Measurements from ENCODE around the gene ADCY3.

The ADCY3 gene

GRCh38 chr2:24881158-24881557 is 38.9 kb downstream of the ADCY3 start:
- TF ChIP-seq, protein P1, sequence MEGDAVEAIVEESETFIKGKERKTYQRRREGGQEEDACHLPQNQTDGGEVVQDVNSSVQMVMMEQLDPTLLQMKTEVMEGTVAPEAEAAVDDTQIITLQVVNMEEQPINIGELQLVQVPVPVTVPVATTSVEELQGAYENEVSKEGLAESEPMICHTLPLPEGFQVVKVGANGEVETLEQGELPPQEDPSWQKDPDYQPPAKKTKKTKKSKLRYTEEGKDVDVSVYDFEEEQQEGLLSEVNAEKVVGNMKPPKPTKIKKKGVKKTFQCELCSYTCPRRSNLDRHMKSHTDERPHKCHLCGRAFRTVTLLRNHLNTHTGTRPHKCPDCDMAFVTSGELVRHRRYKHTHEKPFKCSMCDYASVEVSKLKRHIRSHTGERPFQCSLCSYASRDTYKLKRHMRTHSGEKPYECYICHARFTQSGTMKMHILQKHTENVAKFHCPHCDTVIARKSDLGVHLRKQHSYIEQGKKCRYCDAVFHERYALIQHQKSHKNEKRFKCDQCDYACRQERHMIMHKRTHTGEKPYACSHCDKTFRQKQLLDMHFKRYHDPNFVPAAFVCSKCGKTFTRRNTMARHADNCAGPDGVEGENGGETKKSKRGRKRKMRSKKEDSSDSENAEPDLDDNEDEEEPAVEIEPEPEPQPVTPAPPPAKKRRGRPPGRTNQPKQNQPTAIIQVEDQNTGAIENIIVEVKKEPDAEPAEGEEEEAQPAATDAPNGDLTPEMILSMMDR (IDR thresholded peaks at IDR 0.05; ENCODE audit: low read length), result no peak
- TF ChIP-seq EZH2 (IDR thresholded peaks at IDR 0.05; ENCODE audit: borderline replicate concordance, low read length), result no peak
- Histone ChIP-seq H3K9me3 (ENCODE audit: low read length) (no peaks in the 10 kb centered on the region), H3K36me3 (ENCODE audit: insufficient read depth, low read length) (no peaks in the 10 kb centered on the region), H3K4me1 (ENCODE audit: insufficient read depth, low read length, severe bottlenecking) (peaks cover 45% of the 10 kb centered on the region), H3K4me3 (ENCODE audit: low read depth, low read length, poor library complexity, severe bottlenecking) (no peak overlapping the region), H3K9me2 (ENCODE audit: low read depth, low read length) (no peaks in the 10 kb centered on the region), H3F3A (ENCODE audit: insufficient read depth, low read length) (no peaks in the 10 kb centered on the region), H3K9ac (ENCODE audit: low read length) (no peak overlapping the region), H4K20me1 (ENCODE audit: insufficient read depth, low read length) (no peaks in the 10 kb centered on the region), H2AFZ (ENCODE audit: low read length) (no peak overlapping the region), H3K4me2 (ENCODE audit: low read length) (no peak overlapping the region), H3K27me3 (ENCODE audit: insufficient read depth, low read length) (no peaks in the 10 kb centered on the region), H3K79me2 (ENCODE audit: insufficient read depth, low read length) (no peaks in the 10 kb centered on the region; the same call in 1 of the 2 replicates), H3K27ac (ENCODE audit: low read depth, low read length, poor library complexity, severe bottlenecking) (peak overlapping the region; percentile 22)

DNA sequence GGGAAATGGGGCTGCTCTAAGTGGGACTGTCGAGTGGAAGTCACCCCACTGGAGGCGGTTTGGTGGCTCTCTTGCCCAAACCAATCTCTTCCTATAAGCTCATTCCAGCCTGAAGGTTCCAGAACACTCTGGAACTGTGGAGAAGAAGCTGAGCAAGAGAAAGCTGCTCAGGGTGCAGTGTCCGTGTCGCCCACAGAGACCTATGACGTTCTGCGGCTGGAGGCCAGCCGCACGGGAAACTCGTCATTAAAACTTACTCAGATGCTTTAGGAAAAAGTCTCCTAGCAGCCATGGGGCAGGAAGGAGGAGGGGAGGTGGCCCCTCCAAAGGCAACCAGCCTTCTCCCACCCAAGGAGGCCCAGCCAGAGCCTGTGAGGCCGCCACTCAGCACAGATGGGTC is 41.7 kb downstream of the ADCY3 start:
- H4K20me1 ChIP-seq (ENCODE audit: insufficient read depth, low read length), result no peaks in the 10 kb centered on the region
- no peak overlapping the region for H3K9ac ChIP-seq (ENCODE audit: low read length)
- H3K79me2 ChIP-seq (ENCODE audit: insufficient read depth, low read length), result no peaks in the 10 kb centered on the region; the same call in 1 of the 2 replicates
- no peak overlapping the region for H3K4me3 ChIP-seq (ENCODE audit: low read depth, low read length, poor library complexity, severe bottlenecking)
- H3F3A ChIP-seq (ENCODE audit: insufficient read depth, low read length), result no peaks in the 10 kb centered on the region
- no peak for TF ChIP-seq EZH2 (IDR thresholded peaks at IDR 0.05; ENCODE audit: borderline replicate concordance, low read length)
- TF ChIP-seq, protein P1 (IDR thresholded peaks at IDR 0.05; ENCODE audit: low read length), result no peak
- no peaks in the 10 kb centered on the region for H3K9me2 ChIP-seq (ENCODE audit: low read depth, low read length)
- no peaks in the 10 kb centered on the region for H3K36me3 ChIP-seq (ENCODE audit: insufficient read depth, low read length)
- H3K27me3 ChIP-seq (ENCODE audit: insufficient read depth, low read length), result no peaks in the 10 kb centered on the region
- H3K4me2 ChIP-seq (ENCODE audit: low read length), result no peak overlapping the region
- no peaks in the 10 kb centered on the region for H3K9me3 ChIP-seq (ENCODE audit: low read length)
- H2AFZ ChIP-seq (ENCODE audit: low read length), result no peak overlapping the region
- H3K4me1 ChIP-seq (ENCODE audit: insufficient read depth, low read length, severe bottlenecking), result peaks cover 37% of the 10 kb centered on the region
- H3K27ac ChIP-seq (ENCODE audit: low read depth, low read length, poor library complexity, severe bottlenecking), result peak overlapping the region; percentile 47

- H3F3A ChIP-seq (ENCODE audit: insufficient read depth, low read length), result no peaks in the 10 kb centered on the region
- H3K79me2 ChIP-seq (ENCODE audit: insufficient read depth, low read length), result no peaks in the 10 kb centered on the region; the same call in 1 of the 2 replicates
- H3K4me1 ChIP-seq (ENCODE audit: insufficient read depth, low read length, severe bottlenecking), result peaks cover 37% of the 10 kb centered on the region
- H2AFZ ChIP-seq (ENCODE audit: low read length), result no peak overlapping the region
- H3K27ac ChIP-seq (ENCODE audit: low read depth, low read length, poor library complexity, severe bottlenecking), result no peak overlapping the region
- no peaks in the 10 kb centered on the region for H3K36me3 ChIP-seq (ENCODE audit: insufficient read depth, low read length)
- no peaks in the 10 kb centered on the region for H4K20me1 ChIP-seq (ENCODE audit: insufficient read depth, low read length)
- H3K27me3 ChIP-seq (ENCODE audit: insufficient read depth, low read length), result no peaks in the 10 kb centered on the region
- H3K9ac ChIP-seq (ENCODE audit: low read length), result no peak overlapping the region
- no peaks in the 10 kb centered on the region for H3K9me2 ChIP-seq (ENCODE audit: low read depth, low read length)
- H3K4me2 ChIP-seq (ENCODE audit: low read length), result no peak overlapping the region
- TF ChIP-seq EZH2 (IDR thresholded peaks at IDR 0.05; ENCODE audit: borderline replicate concordance, low read length), result no peak
- TF ChIP-seq, protein P1 (IDR thresholded peaks at IDR 0.05; ENCODE audit: low read length), result no peak
- H3K4me3 ChIP-seq (ENCODE audit: low read depth, low read length, poor library complexity, severe bottlenecking), result no peak overlapping the region
- no peaks in the 10 kb centered on the region for H3K9me3 ChIP-seq (ENCODE audit: low read length)
Observed at GRCh38 chr2:24877646-24878045, 42.4 kb downstream of the ADCY3 start.

Measured in OCI-LY1 (cell line).